ENCODE results near the gene TIGD3. TPM values are rescaled to one million over a fixed set of nuclear protein-coding genes. Genes with fewer than 3 reads are reported as not detected.

The TIGD3 gene
- total and polyA plus RNA-seq, 5 donors from 2014 or later: 0.19 to 0.90 (median 0.37) TPM

- no peaks in the 10 kb centered on the region for H3K9me3 ChIP-seq (ENCODE audit: control insufficient read depth in 2 of 2, low read length in 2 of 2)
- Mint-ChIP-seq H3K9me3 (no peaks in the 10 kb centered on the region), H3K4me1 (peaks cover 0 to 5% (median 2%) of the 10 kb centered on the region in 4 donors), H3K27me3 (peaks cover 6% of the 10 kb centered on the region), H3K4me3 (no peak overlapping the region), H3K27ac (peak overlapping the region in 2 of 3 donors; percentile 12 to 67), H3K36me3 (no peaks in the 10 kb centered on the region)
- no peaks in the 10 kb centered on the region for H3K27me3 ChIP-seq (ENCODE audit: control insufficient read depth, insufficient read depth, low read length)
- ATAC-seq (ENCODE audit: low read depth in 2 of 2) (peak in 1 of 2 donors; percentile 28), DNase-seq (no peak)
- H3K4me3 ChIP-seq (ENCODE audit: low read depth, low read length): no peak overlapping the region
- H3K4me1 ChIP-seq (ENCODE audit: control insufficient read depth, insufficient read depth, low read length, poor library complexity, severe bottlenecking): no peaks in the 10 kb centered on the region
- H3K27ac ChIP-seq (ENCODE audit: insufficient read depth, low read length, poor library complexity, severe bottlenecking): no peak overlapping the region
- H3K36me3 ChIP-seq (ENCODE audit: control insufficient read depth, insufficient read depth, low read length): no peaks in the 10 kb centered on the region
Measured at GRCh38 chr11:65362320-65362931, 7.9 kb downstream of the TIGD3 start.

DNA sequence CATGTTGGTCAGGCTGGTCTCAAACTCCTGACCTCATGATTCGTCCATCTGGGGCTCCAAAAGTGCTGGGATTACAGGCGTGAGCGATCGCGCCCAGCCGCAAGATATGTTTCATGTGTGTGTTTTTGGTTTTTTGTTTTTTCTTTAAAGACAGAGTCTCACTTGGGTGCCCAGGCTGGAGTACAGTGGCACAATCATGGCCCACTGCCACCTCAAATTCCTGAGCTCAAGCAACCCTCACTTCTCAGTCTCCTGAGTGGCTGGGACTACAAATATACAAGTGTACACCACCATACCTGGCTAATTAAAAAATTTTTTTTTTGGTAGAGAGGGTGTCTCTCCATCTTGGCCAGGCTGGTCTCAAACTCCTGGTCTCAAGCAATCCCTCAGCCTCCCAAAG is 8.4 kb downstream of the TIGD3 start:
- H3K27ac ChIP-seq (ENCODE audit: insufficient read depth, low read length, poor library complexity, severe bottlenecking): no peak overlapping the region

DNA sequence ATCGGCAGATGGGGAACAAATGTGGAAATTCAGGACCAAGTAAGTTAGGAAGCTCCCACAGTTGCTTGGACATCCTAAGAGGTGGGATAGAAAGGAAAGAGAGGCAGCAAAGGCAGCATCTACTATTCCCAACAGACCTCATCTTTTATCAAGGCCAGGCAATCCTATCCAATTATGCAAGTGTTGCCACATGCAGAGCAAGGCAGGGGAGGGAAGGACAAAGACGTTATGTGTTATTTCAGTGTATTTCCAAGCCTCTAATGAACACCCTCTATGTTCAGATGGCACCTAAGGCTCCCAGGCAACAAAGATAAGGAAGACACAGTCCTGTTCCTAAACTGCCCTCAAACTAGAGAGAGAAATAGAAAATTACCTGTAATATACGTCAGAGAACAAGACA is 9.2 kb downstream of the TIGD3 start:
- Mint-ChIP-seq H3K36me3 (no peaks in the 10 kb centered on the region), H3K27ac (peak overlapping the region in 1 of 3 donors; percentile 66), H3K27me3 (no peaks in the 10 kb centered on the region), H3K9me3 (no peaks in the 10 kb centered on the region), H3K4me3 (no peak overlapping the region), H3K4me1 (peaks cover 0 to 5% (median 2%) of the 10 kb centered on the region in 4 donors)
- Histone ChIP-seq H3K4me3 (ENCODE audit: low read depth, low read length) (no peak overlapping the region), H3K4me1 (ENCODE audit: control insufficient read depth, insufficient read depth, low read length, poor library complexity, severe bottlenecking) (no peaks in the 10 kb centered on the region), H3K36me3 (ENCODE audit: control insufficient read depth, insufficient read depth, low read length) (no peaks in the 10 kb centered on the region), H3K9me3 (ENCODE audit: control insufficient read depth in 2 of 2, low read length in 2 of 2) (no peaks in the 10 kb centered on the region), H3K27ac (ENCODE audit: insufficient read depth, low read length, poor library complexity, severe bottlenecking) (no peak overlapping the region), H3K27me3 (ENCODE audit: control insufficient read depth, insufficient read depth, low read length) (no peaks in the 10 kb centered on the region)
- no peak for ATAC-seq (ENCODE audit: low read depth in 2 of 2)
- no peak for DNase-seq

More for the DNA sequence above, 8.4 kb downstream of the TIGD3 start:
- ATAC-seq (ENCODE audit: low read depth in 2 of 2): no peak
- Mint-ChIP-seq H3K27me3 (peaks cover under 1% of the 10 kb centered on the region), H3K27ac (peak overlapping the region in 1 of 3 donors; percentile 87), H3K36me3 (no peaks in the 10 kb centered on the region), H3K9me3 (no peaks in the 10 kb centered on the region), H3K4me3 (no peak overlapping the region), H3K4me1 (peaks cover 0 to 5% (median 2%) of the 10 kb centered on the region in 4 donors)
- Histone ChIP-seq H3K9me3 (ENCODE audit: control insufficient read depth in 2 of 2, low read length in 2 of 2) (no peaks in the 10 kb centered on the region), H3K27me3 (ENCODE audit: control insufficient read depth, insufficient read depth, low read length) (no peaks in the 10 kb centered on the region), H3K4me1 (ENCODE audit: control insufficient read depth, insufficient read depth, low read length, poor library complexity, severe bottlenecking) (no peaks in the 10 kb centered on the region), H3K4me3 (ENCODE audit: low read depth, low read length) (no peak overlapping the region), H3K36me3 (ENCODE audit: control insufficient read depth, insufficient read depth, low read length) (no peaks in the 10 kb centered on the region)
- no peak for DNase-seq

DNA sequence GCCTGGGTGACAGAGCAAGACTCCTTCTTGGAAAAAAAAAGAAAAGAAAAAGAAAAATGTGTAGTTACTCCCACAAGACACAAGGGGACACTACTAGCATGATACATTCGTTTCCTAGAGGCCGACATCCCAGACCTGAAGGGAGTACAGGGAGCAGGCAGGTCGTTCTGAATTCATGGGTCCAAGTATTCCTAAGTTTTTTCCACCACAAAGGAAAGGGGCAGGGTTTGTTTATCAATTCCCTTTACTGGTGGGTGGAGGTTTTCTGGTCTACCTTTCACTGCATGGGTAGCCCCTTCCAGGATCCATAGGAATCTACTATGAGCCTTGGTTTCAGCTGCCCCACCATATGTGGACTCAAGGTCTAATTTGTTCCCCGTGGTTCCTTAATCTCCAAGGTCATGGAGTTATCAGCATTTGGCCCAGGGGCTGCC is 11.8 kb downstream of the TIGD3 start:
- no peaks in the 10 kb centered on the region for H3K36me3 Mint-ChIP-seq
- DNase-seq (peak; percentile 19 to 69 (median 64)), ATAC-seq (ENCODE audit: low read depth in 2 of 2) (peak; percentile 68)
- Histone ChIP-seq H3K9me3 (ENCODE audit: control insufficient read depth in 2 of 2, low read length in 2 of 2) (no peaks in the 10 kb centered on the region), H3K36me3 (ENCODE audit: control insufficient read depth, insufficient read depth, low read length) (no peaks in the 10 kb centered on the region), H3K27ac (ENCODE audit: insufficient read depth, low read length, poor library complexity, severe bottlenecking) (no peak overlapping the region), H3K4me3 (ENCODE audit: low read depth, low read length) (no peak overlapping the region), H3K4me1 (ENCODE audit: control insufficient read depth, insufficient read depth, low read length, poor library complexity, severe bottlenecking) (no peaks in the 10 kb centered on the region), H3K27me3 (ENCODE audit: control insufficient read depth, insufficient read depth, low read length) (no peaks in the 10 kb centered on the region)
- peak overlapping the region in 1 of 3 donors; percentile 23 for H3K27ac Mint-ChIP-seq
- H3K4me3 Mint-ChIP-seq: peak overlapping the region in 1 of 4 donors; percentile 41
- H3K9me3 Mint-ChIP-seq: no peaks in the 10 kb centered on the region
- H3K4me1 Mint-ChIP-seq: peaks cover 0 to 5% (median 1%) of the 10 kb centered on the region in 4 donors
- no peaks in the 10 kb centered on the region for H3K27me3 Mint-ChIP-seq

DNA sequence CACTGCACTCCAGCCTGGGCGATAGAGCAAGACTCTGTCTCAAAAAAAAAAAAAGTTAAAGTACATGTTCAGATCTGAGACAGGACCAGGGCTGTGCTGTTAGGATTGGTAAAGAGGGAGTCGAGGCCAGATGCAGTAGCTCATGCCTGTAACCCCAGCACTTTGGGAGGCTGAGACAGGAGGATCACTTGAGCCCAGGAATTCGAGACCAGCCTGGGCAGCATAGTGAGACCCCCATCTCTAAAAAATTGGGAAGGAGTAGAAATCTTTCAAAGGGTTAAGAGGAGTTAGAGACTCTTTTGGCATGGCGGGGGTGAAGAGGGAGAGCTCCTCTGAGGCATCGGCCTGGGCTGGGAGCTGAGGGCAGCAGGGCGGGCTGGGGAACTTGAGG is 16.1 kb downstream of the TIGD3 start:
- no peaks in the 10 kb centered on the region for H3K27me3 Mint-ChIP-seq
- H3K27ac Mint-ChIP-seq: peak overlapping the region in 1 of 3 donors; percentile 76

GRCh38 chr11:65373839-65374580 is 19.5 kb downstream of the TIGD3 start:
- Histone ChIP-seq H3K9me3 (ENCODE audit: control insufficient read depth in 2 of 2, low read length in 2 of 2) (no peaks in the 10 kb centered on the region), H3K27ac (ENCODE audit: insufficient read depth, low read length, poor library complexity, severe bottlenecking) (no peak overlapping the region), H3K36me3 (ENCODE audit: control insufficient read depth, insufficient read depth, low read length) (peaks cover 3% of the 10 kb centered on the region), H3K27me3 (ENCODE audit: control insufficient read depth, insufficient read depth, low read length) (no peaks in the 10 kb centered on the region), H3K4me3 (ENCODE audit: low read depth, low read length) (no peak overlapping the region), H3K4me1 (ENCODE audit: control insufficient read depth, insufficient read depth, low read length, poor library complexity, severe bottlenecking) (no peaks in the 10 kb centered on the region)
- ATAC-seq (ENCODE audit: low read depth in 2 of 2) (no peak), DNase-seq (no peak)
- Mint-ChIP-seq H3K27ac (peak overlapping the region in 1 of 3 donors; percentile 27), H3K9me3 (no peaks in the 10 kb centered on the region), H3K27me3 (no peaks in the 10 kb centered on the region), H3K4me3 (no peak overlapping the region), H3K36me3 (peaks cover 4% of the 10 kb centered on the region), H3K4me1 (no peaks in the 10 kb centered on the region)

More for the DNA sequence above, 16.1 kb downstream of the TIGD3 start:
- no peaks in the 10 kb centered on the region for H3K27me3 ChIP-seq (ENCODE audit: control insufficient read depth, insufficient read depth, low read length)
- DNase-seq (no peak), ATAC-seq (ENCODE audit: low read depth in 2 of 2) (no peak)
- Mint-ChIP-seq H3K4me3 (no peak overlapping the region), H3K4me1 (peaks cover 0 to 5% (median 1%) of the 10 kb centered on the region in 4 donors), H3K36me3 (peaks cover 4% of the 10 kb centered on the region), H3K9me3 (no peaks in the 10 kb centered on the region)
- no peaks in the 10 kb centered on the region for H3K4me1 ChIP-seq (ENCODE audit: control insufficient read depth, insufficient read depth, low read length, poor library complexity, severe bottlenecking)
- no peak overlapping the region for H3K4me3 ChIP-seq (ENCODE audit: low read depth, low read length)
- no peak overlapping the region for H3K27ac ChIP-seq (ENCODE audit: insufficient read depth, low read length, poor library complexity, severe bottlenecking)
- no peaks in the 10 kb centered on the region for H3K36me3 ChIP-seq (ENCODE audit: control insufficient read depth, insufficient read depth, low read length)
- H3K9me3 ChIP-seq (ENCODE audit: control insufficient read depth in 2 of 2, low read length in 2 of 2): no peaks in the 10 kb centered on the region

DNA sequence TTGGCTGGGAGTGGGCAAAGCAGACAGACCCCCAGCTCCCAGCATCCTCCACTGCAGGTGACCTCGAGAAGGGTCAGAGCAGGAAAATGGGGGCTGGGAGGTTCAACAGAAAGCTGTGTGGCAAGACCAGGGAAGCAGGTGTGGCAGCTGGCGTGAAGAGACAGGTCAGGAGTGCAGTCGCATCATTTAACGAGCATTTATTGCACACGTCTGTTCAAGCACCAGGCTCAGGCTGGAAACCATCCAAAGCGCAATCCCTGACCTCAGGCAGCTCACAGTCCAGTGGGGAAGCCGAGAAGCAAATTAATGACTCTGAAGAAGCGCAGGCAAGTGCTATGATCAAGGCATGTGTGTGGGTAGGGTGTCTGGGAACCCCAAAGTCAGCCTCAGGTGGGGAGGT is 20.5 kb downstream of the TIGD3 start:
- no peaks in the 10 kb centered on the region for H3K27me3 ChIP-seq (ENCODE audit: control insufficient read depth, insufficient read depth, low read length)
- H3K4me1 Mint-ChIP-seq: peaks cover 0 to 1% (median 0%) of the 10 kb centered on the region in 4 donors
- H3K27me3 Mint-ChIP-seq: no peaks in the 10 kb centered on the region
- peaks cover 3% of the 10 kb centered on the region for H3K36me3 ChIP-seq (ENCODE audit: control insufficient read depth, insufficient read depth, low read length)
- peaks cover 4% of the 10 kb centered on the region for H3K36me3 Mint-ChIP-seq
- no peaks in the 10 kb centered on the region for H3K9me3 ChIP-seq (ENCODE audit: control insufficient read depth in 2 of 2, low read length in 2 of 2)
- no peak overlapping the region for H3K27ac ChIP-seq (ENCODE audit: insufficient read depth, low read length, poor library complexity, severe bottlenecking)
- no peak for DNase-seq
- H3K9me3 Mint-ChIP-seq: no peaks in the 10 kb centered on the region
- peaks cover 2% of the 10 kb centered on the region for H3K4me1 ChIP-seq (ENCODE audit: control insufficient read depth, insufficient read depth, low read length, poor library complexity, severe bottlenecking)
- H3K4me3 Mint-ChIP-seq: no peak overlapping the region
- ATAC-seq (ENCODE audit: low read depth in 2 of 2): no peak
- H3K27ac Mint-ChIP-seq: no peak overlapping the region
- H3K4me3 ChIP-seq (ENCODE audit: low read depth, low read length): no peak overlapping the region

Data from CD4-positive, CD25-positive, alpha-beta regulatory T cell (primary cell).